Epithelial cell of esophagus (primary cell): Measurements from ENCODE around the gene EPN3.

Experiments
- DNase-seq: peaks from one replicate; pipeline ENCODE4 v3.0.0; 2010; ENCODE audit warnings: low read depth
- H3K4me3 ChIP-seq: 2 replicates; pipeline ENCODE4 v1.5.1; 2011; ENCODE audit warnings: mild to moderate bottlenecking, low read length, control low read depth
- CTCF ChIP-seq: IDR thresholded peaks from 2 replicates; pipeline ENCODE4 v1.5.1; 2011; ENCODE audit warnings: low read depth, mild to moderate bottlenecking, low read length, control low read depth, inconsistent platforms; ENCODE audit not compliant: insufficient read depth; ENCODE audit errors: missing control alignments

The EPN3 gene

GRCh38 chr17:50542795-50543774, 10.6 kb downstream of the EPN3 start:
- DNase-seq: peak; percentile 48
- no peak overlapping the region for H3K4me3 ChIP-seq
- no peak for TF ChIP-seq CTCF

GRCh38 chr17:50544516-50544915, 12.0 kb downstream of the EPN3 start:
- DNase-seq: no peak
- TF ChIP-seq CTCF: no peak
- no peak overlapping the region for H3K4me3 ChIP-seq

GRCh38 chr17:50545311-50545710, 12.8 kb downstream of the EPN3 start:
- DNase-seq: no peak
- H3K4me3 ChIP-seq: no peak overlapping the region
- TF ChIP-seq CTCF: no peak

- peak overlapping the region; percentile 52 for H3K4me3 ChIP-seq
- no peak for DNase-seq
- no peak for TF ChIP-seq CTCF
These were observed 14.1 kb downstream of the EPN3 start for GRCh38 chr17:50546701-50547034.

GRCh38 chr17:50547035-50547735, 14.7 kb downstream of the EPN3 start, which contains the start of gene SPATA20:
Gene SPATA20, plus strand, starts transcription at chr17:50547174. Its CDS starts 35 bp downstream, at chr17:50547209.
- H3K4me3 ChIP-seq: peak within 1 kb of the TSS; percentile 52
- DNase-seq: peak; percentile 89
- TF ChIP-seq CTCF: peak; percentile 88

GRCh38 chr17:50547736-50548083, 15.2 kb downstream of the EPN3 start:
- DNase-seq: no peak

More at GRCh38 chr17:50547736-50548083, 15.2 kb downstream of the EPN3 start:
- peak overlapping the region; percentile 52 for H3K4me3 ChIP-seq
- no peak for TF ChIP-seq CTCF
